Smooth muscle cell (in vitro differentiated cells): ENCODE results near the gene UBN1. TPM values are rescaled to one million over a fixed set of nuclear protein-coding genes. Genes with fewer than 3 reads are reported as not detected.

Experiments
- DNase-seq: peaks from one replicate; lab custom pipeline; 2025; ENCODE audit not compliant: unreplicated experiment; lab: John Stamatoyannopoulos, UW
- H2AFZ ChIP-seq: fragments of 200-600 bp; sonication (generic); 2 replicates; pipeline ENCODE4 v1.6.0; 2016; ENCODE audit warnings: antibody characterized with exemption, low read depth, mild to moderate bottlenecking
- H3F3A ChIP-seq: fragments of 200-600 bp; sonication (generic); 2 replicates; pipeline ENCODE4 v1.6.0; 2017; ENCODE audit warnings: antibody characterized with exemption, low read depth
- H3K27ac ChIP-seq: fragments of 200-600 bp; sonication (generic); 2 replicates; pipeline ENCODE4 v1.5.1; 2016; ENCODE audit warnings: low read depth, mild to moderate bottlenecking
- H3K27me3 ChIP-seq: fragments of 200-600 bp; sonication (generic); 2 replicates; pipeline ENCODE4 v1.6.1; 2016; ENCODE audit warnings: low read depth, mild to moderate bottlenecking
- H3K36me3 ChIP-seq: fragments of 200-600 bp; sonication (generic); 2 replicates; pipeline ENCODE4 v1.5.1; 2016; ENCODE audit warnings: low read depth
- H3K4me1 ChIP-seq: fragments of 200-600 bp; sonication (generic); 2 replicates; pipeline ENCODE4 v1.5.1; 2016; ENCODE audit warnings: low read depth
- H3K4me2 ChIP-seq: fragments of 200-600 bp; sonication (generic); 2 replicates; pipeline ENCODE4 v1.6.0; 2016; ENCODE audit warnings: mild to moderate bottlenecking
- H3K4me3 ChIP-seq: fragments of 200-600 bp; sonication (generic); 2 replicates; pipeline ENCODE4 v1.5.1; 2016; ENCODE audit warnings: mild to moderate bottlenecking
- H3K79me2 ChIP-seq: fragments of 200-600 bp; sonication (generic); 2 replicates; pipeline ENCODE4 v1.6.0; 2016; ENCODE audit warnings: low read depth, mild to moderate bottlenecking
- H3K9ac ChIP-seq: fragments of 200-600 bp; sonication (generic); 2 replicates; pipeline ENCODE4 v1.6.0; 2016; ENCODE audit warnings: low read depth
- H3K9me3 ChIP-seq: fragments of 200-600 bp; sonication (generic); replicated peaks from 2 replicates; pipeline ENCODE4 v1.5.1; 2016; ENCODE audit warnings: low read depth
- H4K20me1 ChIP-seq: fragments of 200-600 bp; sonication (generic); 2 replicates; pipeline ENCODE4 v1.6.0; 2016; ENCODE audit warnings: low read depth
- CTCF ChIP-seq: fragments of 200-600 bp; sonication (generic); IDR thresholded peaks from 2 replicates; pipeline ENCODE4 v1.5.1; 2017; ENCODE audit warnings: borderline replicate concordance, mild to moderate bottlenecking, antibody characterized with exemption; ENCODE audit not compliant: insufficient read depth, poor library complexity, severe bottlenecking
- WGBS: methylation state at CpG from one replicate; pipeline ENCODE4 v1.1.7; 2016; ENCODE audit warnings: low lambda C conversion rate; 5-methylcytosine and 5-hydroxymethylcytosine counted together
- polyA plus RNA-seq: library from polyadenylated mRNA; unstranded; fragments of >200 nt; fragmentation: Nextera tagmentation; extraction: Ambion mirVana; gene quantifications from 2 replicates; pipeline ENCODE4 v1.2.1, GENCODE V29; 2016
- total RNA-seq: library from RNA; depleted of rRNA; stranded (reverse); fragments of >200 nt; gene quantifications from 2 replicates; pipeline ENCODE4 v1.2.3, GENCODE V29; 2014

Gene UBN1
- total and polyA plus RNA-seq, 2 experiments from 2014 or later, result 16.2 to 29.7 TPM

- Histone ChIP-seq H3K79me2 (no peaks in the 10 kb centered on the region), H2AFZ (no peak overlapping the region), H3K9me3 (no peaks in the 10 kb centered on the region), H3K9ac (no peak overlapping the region), H3K4me3 (no peak overlapping the region), H3K4me2 (no peak overlapping the region), H3K36me3 (no peaks in the 10 kb centered on the region), H3F3A (no peaks in the 10 kb centered on the region), H4K20me1 (no peaks in the 10 kb centered on the region), H3K27me3 (no peaks in the 10 kb centered on the region), H3K27ac (no peak overlapping the region), H3K4me1 (no peaks in the 10 kb centered on the region)
- no peak for TF ChIP-seq CTCF
- no peak for DNase-seq
- WGBS, result 95% methylated on average over 11 of the region's 11 CpGs
These were observed 42.7 kb downstream of the UBN1 start for GRCh38 chr16:4890026-4890425.

GRCh38 chr16:4890686-4891085 lies 43.4 kb downstream of the UBN1 start:
- no peaks in the 10 kb centered on the region for H3K27me3 ChIP-seq
- H3K36me3 ChIP-seq, result no peaks in the 10 kb centered on the region
- H2AFZ ChIP-seq, result no peak overlapping the region
- no peak overlapping the region for H3K9ac ChIP-seq
- no peaks in the 10 kb centered on the region for H3K79me2 ChIP-seq
- H3K4me1 ChIP-seq, result no peaks in the 10 kb centered on the region
- WGBS, result 97% methylated on average over 16 of the region's 16 CpGs
- H3K9me3 ChIP-seq, result no peaks in the 10 kb centered on the region
- TF ChIP-seq CTCF, result no peak
- H3K27ac ChIP-seq, result no peak overlapping the region
- H3K4me2 ChIP-seq, result no peak overlapping the region
- H3F3A ChIP-seq, result no peaks in the 10 kb centered on the region
- no peak overlapping the region for H3K4me3 ChIP-seq
- no peaks in the 10 kb centered on the region for H4K20me1 ChIP-seq
- DNase-seq, result no peak

- Histone ChIP-seq H3K9me3 (no peaks in the 10 kb centered on the region), H3K9ac (no peak overlapping the region), H3K36me3 (no peaks in the 10 kb centered on the region), H3K79me2 (no peaks in the 10 kb centered on the region), H4K20me1 (no peaks in the 10 kb centered on the region), H3K27me3 (no peaks in the 10 kb centered on the region), H3K4me2 (no peak overlapping the region), H2AFZ (no peak overlapping the region), H3K4me3 (no peak overlapping the region), H3F3A (no peaks in the 10 kb centered on the region), H3K27ac (no peak overlapping the region), H3K4me1 (no peaks in the 10 kb centered on the region)
- no peak for DNase-seq
- no peak for TF ChIP-seq CTCF
- WGBS, result 97% methylated on average over 16 of the region's 16 CpGs
These were observed 44.0 kb downstream of the UBN1 start for GRCh38 chr16:4891097-4891885.

- Histone ChIP-seq H2AFZ (no peak overlapping the region), H3K27ac (no peak overlapping the region), H3K4me1 (no peaks in the 10 kb centered on the region), H3K79me2 (no peaks in the 10 kb centered on the region), H3K9ac (no peak overlapping the region), H3K36me3 (no peaks in the 10 kb centered on the region), H3K9me3 (no peaks in the 10 kb centered on the region), H3K4me3 (no peak overlapping the region), H4K20me1 (no peaks in the 10 kb centered on the region), H3F3A (no peaks in the 10 kb centered on the region), H3K4me2 (no peak overlapping the region), H3K27me3 (no peaks in the 10 kb centered on the region)
- WGBS, result 93% methylated on average over 12 of the region's 12 CpGs
- DNase-seq, result no peak
- no peak for TF ChIP-seq CTCF
These were observed 44.6 kb downstream of the UBN1 start for GRCh38 chr16:4891886-4892216.
